GM12872 (cell line): Measurements from ENCODE around the gene IFITM2.

Experiments
- CTCF ChIP-seq: IDR thresholded peaks from 3 replicates; pipeline ENCODE4 v1.5.1; 2011; ENCODE audit warnings: low read depth, mild to moderate bottlenecking, low read length, moderate library complexity; ENCODE audit not compliant: insufficient read depth

Gene IFITM2

DNA sequence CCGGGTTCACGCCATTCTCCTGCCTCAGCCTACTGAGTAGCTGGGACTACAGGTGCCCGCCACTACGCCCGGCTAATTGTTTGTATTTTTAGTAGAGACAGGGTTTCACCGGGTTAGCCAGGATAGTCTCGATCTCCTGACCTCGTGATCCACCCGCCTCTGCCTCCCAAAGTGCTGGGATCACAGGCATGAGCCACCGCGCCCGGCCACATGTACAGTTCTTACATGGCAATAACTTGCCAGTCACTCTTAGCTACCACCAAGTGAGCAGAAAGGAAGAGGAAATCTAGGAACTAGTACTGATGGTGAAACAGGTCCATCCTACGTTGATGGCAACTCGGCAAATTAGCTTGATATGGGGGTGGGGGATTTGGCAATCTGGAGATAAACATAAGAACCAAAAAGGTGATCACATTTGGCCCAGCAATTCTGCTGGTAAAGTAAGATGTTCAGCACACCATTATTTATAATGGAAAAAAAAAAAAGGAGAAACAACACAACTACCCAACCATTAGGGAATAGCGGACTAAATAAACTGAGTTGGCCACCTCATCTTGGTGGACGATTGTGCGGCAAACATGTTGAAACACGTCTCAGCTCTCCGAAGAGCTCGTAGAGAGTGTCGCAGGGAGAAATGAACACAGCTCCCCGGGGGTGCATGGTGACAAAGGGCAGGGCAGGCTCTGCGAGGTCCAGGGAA, 24.1 kb upstream of the IFITM2 start:
- no peak for TF ChIP-seq CTCF

DNA sequence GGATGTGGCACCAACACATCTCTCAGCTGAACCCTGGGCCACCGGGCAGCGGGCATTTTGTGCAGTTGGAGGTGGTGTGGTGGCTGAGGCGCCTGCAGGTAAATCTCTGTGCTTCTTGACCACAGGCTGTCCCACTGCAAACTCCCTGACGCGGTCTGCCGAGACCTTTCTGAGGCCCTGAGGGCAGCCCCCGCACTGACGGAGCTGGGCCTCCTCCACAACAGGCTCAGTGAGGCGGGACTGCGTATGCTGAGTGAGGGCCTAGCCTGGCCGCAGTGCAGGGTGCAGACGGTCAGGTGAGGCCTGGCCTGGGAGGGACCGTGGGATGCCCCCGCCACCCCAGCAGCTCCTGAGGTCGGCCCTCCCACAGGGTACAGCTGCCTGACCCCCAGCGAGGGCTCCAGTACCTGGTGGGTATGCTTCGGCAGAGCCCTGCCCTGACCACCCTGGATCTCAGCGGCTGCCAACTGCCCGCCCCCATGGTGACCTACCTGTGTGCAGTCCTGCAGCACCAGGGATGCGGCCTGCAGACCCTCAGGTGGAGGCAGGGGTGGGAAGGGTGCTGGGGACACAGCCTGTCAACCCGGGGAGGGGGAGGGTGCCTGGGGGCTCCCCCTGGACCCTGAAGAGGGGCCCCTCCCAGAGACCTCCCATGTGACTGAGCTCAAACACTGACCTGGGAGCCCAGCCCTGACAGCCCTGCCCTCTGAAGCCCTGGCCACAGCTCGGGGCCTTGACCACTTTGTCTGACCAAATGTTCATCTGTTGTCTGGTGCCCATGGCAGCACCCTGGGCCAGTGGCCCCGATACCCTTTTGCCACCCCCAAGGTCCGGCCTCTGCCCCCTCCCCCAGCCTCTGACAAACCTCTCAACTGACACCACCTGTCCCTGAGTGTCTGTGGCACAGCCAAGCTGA, 23.3 kb upstream of the IFITM2 start:
- no peak for TF ChIP-seq CTCF

DNA sequence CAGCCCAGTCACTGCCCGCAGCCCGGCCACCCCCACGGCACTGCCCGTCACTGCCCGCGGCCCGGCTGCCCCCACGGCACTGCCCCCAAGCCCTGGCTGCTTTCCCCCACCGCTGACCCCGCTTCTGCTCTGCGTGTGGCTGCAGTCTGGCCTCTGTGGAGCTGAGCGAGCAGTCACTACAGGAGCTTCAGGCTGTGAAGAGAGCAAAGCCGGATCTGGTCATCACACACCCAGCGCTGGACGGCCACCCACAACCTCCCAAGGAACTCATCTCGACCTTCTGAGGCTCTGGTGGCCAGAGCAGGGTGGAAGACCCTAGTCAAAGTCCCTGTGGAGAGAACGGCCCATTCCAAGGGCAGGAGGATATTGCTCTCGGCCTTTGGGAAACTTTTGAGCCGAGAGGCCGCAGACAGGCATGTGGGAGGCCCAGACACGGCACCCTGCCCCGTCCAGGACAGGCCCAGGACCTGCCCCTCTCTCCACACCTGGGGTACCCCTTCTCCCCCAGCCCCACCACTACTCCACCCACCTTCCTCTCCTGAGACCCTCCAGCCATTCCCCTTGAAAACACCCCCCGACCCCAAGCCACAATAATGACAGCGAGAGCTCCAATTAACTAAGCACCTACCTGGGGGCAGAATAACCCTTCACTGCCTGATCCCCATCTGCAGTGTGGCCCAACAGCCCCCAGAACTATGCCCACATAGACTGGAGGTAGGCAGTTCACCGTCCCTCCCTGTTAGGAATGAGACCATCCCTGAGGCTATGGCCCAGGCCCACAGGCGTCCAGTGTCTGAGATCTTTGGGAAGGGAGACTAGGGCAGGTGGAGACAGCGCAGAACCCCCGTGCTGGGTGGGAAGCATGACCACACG, 22.4 kb upstream of the IFITM2 start:
- no peak for TF ChIP-seq CTCF

DNA sequence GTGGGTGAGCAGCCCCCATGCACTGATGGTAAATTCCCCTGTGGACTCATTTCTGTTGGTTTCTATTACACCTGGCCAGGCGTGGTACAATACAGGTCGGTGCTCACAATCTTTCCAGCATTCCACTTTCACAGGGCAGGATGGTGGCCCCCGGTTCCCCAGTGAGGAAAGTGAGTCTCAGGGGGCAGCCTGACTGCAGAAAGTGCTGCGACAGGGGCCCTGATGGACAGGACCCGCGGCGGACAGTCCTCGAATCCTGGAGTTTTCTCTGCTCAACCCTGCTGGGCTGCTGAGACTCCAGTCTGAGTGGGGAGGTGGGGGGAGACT, 21.8 kb upstream of the IFITM2 start:
- no peak for TF ChIP-seq CTCF

DNA sequence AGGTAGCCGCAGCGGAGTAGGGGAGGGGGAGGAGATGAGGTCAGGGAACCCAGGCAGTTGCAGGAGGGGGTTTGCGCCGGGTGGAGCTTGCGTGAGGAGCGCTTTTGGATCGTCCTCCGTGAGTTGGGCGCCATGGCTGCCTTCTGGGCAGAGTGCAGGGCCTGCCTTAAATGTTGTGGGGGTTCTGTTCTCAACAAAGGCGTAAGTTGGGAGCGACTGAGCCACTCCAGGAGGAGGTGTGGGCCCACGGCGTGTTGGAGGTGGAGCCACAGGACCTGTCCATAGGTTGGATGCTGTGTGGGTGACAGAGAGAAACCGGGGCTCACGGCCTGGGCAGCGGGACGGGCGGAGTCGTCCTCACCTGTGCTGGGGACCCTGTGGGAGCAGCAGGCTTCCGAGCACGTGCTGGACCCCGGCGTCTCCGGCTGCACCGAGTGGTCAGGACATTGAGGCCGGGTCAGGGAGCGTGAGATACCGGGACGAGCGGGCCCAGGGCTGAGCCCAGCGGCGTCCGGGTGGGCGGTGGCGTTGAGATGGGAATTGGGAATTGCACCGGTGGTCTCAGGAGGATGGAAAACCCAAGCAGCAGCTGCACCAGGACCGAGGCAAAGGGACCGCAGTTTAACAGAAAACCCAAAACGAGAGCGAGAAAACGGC, 19.7 kb upstream of the IFITM2 start:
- TF ChIP-seq CTCF: no peak

DNA sequence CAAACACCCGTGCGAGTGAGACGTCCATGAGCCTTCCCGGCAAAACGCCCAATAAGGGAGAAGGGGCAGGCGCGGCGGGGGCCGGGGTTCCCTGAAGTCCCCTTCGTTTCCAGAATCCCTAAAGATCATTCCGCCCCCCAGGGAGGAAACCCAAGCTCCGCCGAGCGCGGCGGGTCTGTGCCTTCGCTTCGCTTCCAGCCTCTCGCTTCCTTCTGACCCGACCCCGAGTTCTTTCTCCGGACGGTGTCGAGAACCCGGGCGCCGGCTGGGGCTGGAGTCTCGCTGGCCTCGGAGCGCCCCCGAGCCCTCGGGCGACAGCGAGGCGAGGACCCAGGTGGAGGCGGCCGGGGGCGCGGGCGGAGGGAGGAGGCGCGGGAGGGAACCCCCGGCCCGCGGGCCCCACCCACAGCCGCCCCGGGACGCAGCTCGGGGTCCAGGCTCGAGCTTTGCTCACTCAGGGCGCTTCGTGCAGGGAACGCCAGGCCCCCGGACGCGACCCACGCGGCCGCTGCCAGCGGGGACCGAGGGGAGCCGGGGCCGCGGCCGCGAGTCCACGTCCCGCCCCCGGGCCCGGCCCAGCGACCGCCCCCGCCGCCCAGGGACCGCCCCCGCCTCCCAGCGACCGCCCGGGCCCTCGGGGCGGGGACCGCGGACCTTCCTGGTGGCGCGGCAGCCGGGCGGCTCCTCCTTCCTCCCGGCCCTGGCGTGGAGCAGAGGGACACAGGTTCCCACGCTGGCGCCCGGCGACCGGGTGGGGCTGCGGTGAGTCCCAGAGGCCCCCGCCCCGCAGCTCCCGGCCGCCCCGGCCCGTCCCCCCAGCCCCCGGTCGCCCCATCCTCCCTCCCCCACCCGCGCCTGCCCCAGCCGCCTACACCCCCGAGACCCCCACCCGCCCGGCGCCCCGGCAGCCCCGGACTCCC, 18.9 kb upstream of the IFITM2 start, which contains the start of gene PGGHG:
PGGHG (plus strand) TSS at position 649 of the 920 bp plus-strand sequence. CDS start 691 bp downstream, outside the sequence.
- no peak for TF ChIP-seq CTCF
